H1 (cell line): Measurements from ENCODE around the gene CDH8. TPM values are rescaled to one million over a fixed set of nuclear protein-coding genes. Genes with fewer than 3 reads are reported as not detected.

Experiments used
- CTCF ChIA-PET: fragments of 300-600 bp; sonication (Branson Sonifier 250); formaldehyde crosslinking; loops from one replicate; lab custom pipeline; 2021; ENCODE audit not compliant: partially characterized antibody; lab: Charles Lee
- POLR2A ChIA-PET: fragments of 300-600 bp; sonication (Branson Sonifier 250); formaldehyde crosslinking; loops from one replicate; lab custom pipeline; 2021; ENCODE audit warnings: inconsistent platforms; ENCODE audit not compliant: partially characterized antibody; lab: Charles Lee
- DNase-seq, 2 experiments: peaks; one replicate each; pipeline versions ENCODE4 v3.0.0 to v3.0.0-alpha.2; 2010 to 2022; ENCODE audit warnings: low spot score in 2 of 2, low read depth in 1 of 2, mixed read lengths in 1 of 2
- FAIRE-seq: peaks from 2 replicates; lab custom pipeline; 2011; peaks lifted over from hg19 to GRCh38; lab: Jason Lieb, UNC
- H2AFZ ChIP-seq: 2 replicates; pipeline ENCODE4 v1.8.1; 2012; ENCODE audit warnings: low read length, inconsistent platforms
- H2AK5ac ChIP-seq: 2 replicates; pipeline ENCODE4 v1.6.1; 2013; ENCODE audit warnings: low read depth, low read length
- H2BK120ac ChIP-seq: replicated peaks from 2 replicates; pipeline ENCODE3; 2013; ENCODE audit warnings: low read depth, low read length, inconsistent platforms
- H2BK12ac ChIP-seq: 2 replicates; pipeline ENCODE4 v1.6.1; 2013; ENCODE audit warnings: low read depth, low read length
- H2BK15ac ChIP-seq: 2 replicates; pipeline ENCODE4 v1.6.1; 2013; ENCODE audit warnings: low read length
- H2BK20ac ChIP-seq: 2 replicates; pipeline ENCODE4 v1.6.1; 2013; ENCODE audit warnings: low read length
- H2BK5ac ChIP-seq: 2 replicates; pipeline ENCODE4 v1.6.1; 2013; ENCODE audit warnings: low read depth, low read length
- H3K14ac ChIP-seq: 2 replicates; pipeline ENCODE4 v1.6.1; 2013; ENCODE audit warnings: inconsistent platforms; ENCODE audit not compliant: insufficient read length
- H3K18ac ChIP-seq: 2 replicates; pipeline ENCODE4 v1.6.1; 2013; ENCODE audit warnings: low read length; ENCODE audit errors: extremely low read depth
- H3K23ac ChIP-seq: 2 replicates; pipeline ENCODE4 v1.6.1; 2013; ENCODE audit warnings: inconsistent platforms; ENCODE audit not compliant: insufficient read length
- H3K23me2 ChIP-seq: 2 replicates; pipeline ENCODE4 v1.6.1; 2013; ENCODE audit warnings: low read depth, low read length
- H3K27ac ChIP-seq: 2 replicates; pipeline ENCODE4 v1.6.1; 2011; ENCODE audit warnings: low read depth, low read length, inconsistent platforms
- H3K27me3 ChIP-seq, 4 experiments: replicated peaks in 1 of 4; 1 replicate in 1 of 4; 2 replicates in 3 of 4; pipeline versions ENCODE4 v1.6.1 to v1.8.1; 2011 to 2013; ENCODE audit warnings: low read length in 3 of 4, mild to moderate bottlenecking in 3 of 4, inconsistent platforms in 2 of 4, mixed read lengths in 2 of 4, moderate library complexity in 1 of 4; ENCODE audit not compliant: control insufficient read depth in 3 of 4, insufficient read depth in 3 of 4; ENCODE audit errors: extremely low read depth in 1 of 4
- H3K36me3 ChIP-seq, 4 experiments: 2 replicates each; pipeline versions ENCODE4 v1.6.1 to v1.8.1; 2011 to 2013; ENCODE audit warnings: mild to moderate bottlenecking in 4 of 4, low read length in 3 of 4, moderate library complexity in 2 of 4, control low read depth in 1 of 4, inconsistent platforms in 1 of 4; ENCODE audit not compliant: insufficient read depth in 4 of 4, control insufficient read depth in 2 of 4
- H3K4ac ChIP-seq: replicated peaks from 2 replicates; pipeline ENCODE3; 2013; ENCODE audit warnings: low read length, low read depth, mixed read lengths, inconsistent platforms; ENCODE audit not compliant: insufficient read length
- H3K4me1 ChIP-seq, 4 experiments: replicated peaks in 1 of 4; 1 replicate in 1 of 4; 2 replicates in 3 of 4; pipeline versions ENCODE4 v1.6.1 to v1.8.1; 2011 to 2013; ENCODE audit warnings: low read length in 3 of 4, inconsistent platforms in 2 of 4, mixed read lengths in 1 of 4; ENCODE audit not compliant: insufficient read depth in 4 of 4, control insufficient read depth in 3 of 4
- H3K4me2 ChIP-seq, 2 experiments: 2 replicates each; pipeline versions ENCODE4 v1.6.1 to v1.8.1; 2011 to 2013; ENCODE audit warnings: low read depth in 2 of 2, low read length in 2 of 2, control low read depth in 1 of 2, inconsistent platforms in 1 of 2, mild to moderate bottlenecking in 1 of 2; ENCODE audit not compliant: insufficient read depth in 1 of 2
- H3K4me3 ChIP-seq, 4 experiments: fragments of 200-600, 300-600 bp in 1 of 4; sonication (generic), shearing (Covaris generic), sonication (Bioruptor Twin) in 1 of 4; 2 replicates each; pipeline versions ENCODE4 v1.5.1 to v1.8.1; 2011 to 2016; ENCODE audit warnings: low read length in 4 of 4, low read depth in 3 of 4, control low read depth in 2 of 4, inconsistent platforms in 2 of 4, mild to moderate bottlenecking in 2 of 4, mixed read lengths in 1 of 4, moderate library complexity in 1 of 4; ENCODE audit not compliant: insufficient read depth in 2 of 4; ENCODE audit errors: extremely low read depth in 1 of 4
- H3K56ac ChIP-seq: replicated peaks from 2 replicates; pipeline ENCODE3; 2013; ENCODE audit warnings: low read depth, mild to moderate bottlenecking, mixed read lengths, low read length, inconsistent platforms; ENCODE audit not compliant: insufficient read length
- H3K79me1 ChIP-seq: 2 replicates; pipeline ENCODE4 v1.6.1; 2013; ENCODE audit warnings: low read depth, low read length, control low read depth
- H3K79me2 ChIP-seq, 2 experiments: 2 replicates each; pipeline versions ENCODE4 v1.6.1 to v1.8.1; 2012 to 2013; ENCODE audit warnings: low read length in 2 of 2, mild to moderate bottlenecking in 2 of 2, inconsistent platforms in 1 of 2; ENCODE audit not compliant: insufficient read depth in 2 of 2, control insufficient read depth in 1 of 2
- H3K9ac ChIP-seq, 4 experiments: replicated peaks in 1 of 4; 1 replicate in 1 of 4; 2 replicates in 3 of 4; pipeline versions ENCODE4 v1.6.1 to v1.8.1; 2011 to 2013; ENCODE audit warnings: low read depth in 3 of 4, low read length in 3 of 4, control low read depth in 2 of 4, mild to moderate bottlenecking in 2 of 4, moderate library complexity in 2 of 4, inconsistent platforms in 1 of 4; ENCODE audit errors: extremely low read depth in 1 of 4
- H3K9me3 ChIP-seq, 2 experiments: 2 replicates each; pipeline versions ENCODE4 v1.6.1 to v1.8.1; 2012 to 2013; ENCODE audit warnings: mild to moderate bottlenecking in 2 of 2, moderate library complexity in 2 of 2, control low read depth in 1 of 2, inconsistent platforms in 1 of 2, low read depth in 1 of 2, low read length in 1 of 2, mixed read lengths in 1 of 2; ENCODE audit not compliant: insufficient read depth in 2 of 2
- H4K20me1 ChIP-seq, 2 experiments: replicated peaks in 1 of 2; 2 replicates each; pipeline versions ENCODE3 to v1.8.1; 2011 to 2013; ENCODE audit warnings: inconsistent platforms in 2 of 2, low read length in 2 of 2, mild to moderate bottlenecking in 1 of 2; ENCODE audit not compliant: insufficient read depth in 2 of 2, control insufficient read depth in 1 of 2
- H4K5ac ChIP-seq: 2 replicates; pipeline ENCODE4 v1.6.1; 2013; ENCODE audit warnings: low read length, low read depth, mixed read lengths, inconsistent platforms; ENCODE audit not compliant: insufficient read length
- H4K8ac ChIP-seq: 2 replicates; pipeline ENCODE4 v1.8.0; 2013; ENCODE audit warnings: mild to moderate bottlenecking, moderate library complexity, low read length, inconsistent platforms; ENCODE audit not compliant: insufficient read depth; ENCODE audit errors: extremely low read depth
- H4K91ac ChIP-seq: replicated peaks from 2 replicates; pipeline ENCODE3; 2013; ENCODE audit warnings: low read length, mixed read lengths, inconsistent platforms; ENCODE audit not compliant: insufficient read length
- ATF2 ChIP-seq: IDR thresholded peaks from 2 replicates; pipeline ENCODE4 v1.6.1; 2012; ENCODE audit warnings: low read length, inconsistent platforms
- CEBPB ChIP-seq: IDR thresholded peaks from 2 replicates; pipeline ENCODE4 v1.6.1; 2012; ENCODE audit warnings: low read depth, low read length
- CHD2 ChIP-seq: IDR thresholded peaks from 2 replicates; pipeline ENCODE4 v1.6.1; 2012; ENCODE audit warnings: low read length, improper control_type of control experiment
- EGR1 ChIP-seq: IDR thresholded peaks from 2 replicates; pipeline ENCODE4 v1.6.1; 2011; ENCODE audit warnings: low read depth, low read length, borderline replicate concordance
- JUND ChIP-seq: IDR thresholded peaks from 2 replicates; pipeline ENCODE4 v1.6.1; 2011; ENCODE audit warnings: mild to moderate bottlenecking, improper control_type of control experiment, low read length
- KDM1A ChIP-seq: fragments of 200-600, 300-600 bp; sonication (generic); IDR thresholded peaks from 2 replicates; pipeline ENCODE4 v1.7.1; 2016; ENCODE audit warnings: mild to moderate bottlenecking, low read length, borderline replicate concordance
- POLR2AphosphoS5 ChIP-seq: IDR thresholded peaks from 2 replicates; pipeline ENCODE4 v1.6.1; 2011; ENCODE audit warnings: low read depth, low read length
- TEAD4 ChIP-seq: IDR thresholded peaks from 2 replicates; pipeline ENCODE4 v1.6.1; 2012; ENCODE audit warnings: low read depth, low read length, inconsistent platforms, mixed read lengths
- ZNF274 ChIP-seq: IDR thresholded peaks from 2 replicates; pipeline ENCODE4 v1.7.0; 2012; ENCODE audit warnings: low read length, borderline replicate concordance; ENCODE audit errors: extremely low read depth
- WGBS, 2 experiments: shearing (Covaris generic) in 1 of 2; methylation state at CpG; one replicate each; pipeline versions ENCODE4 v1.1.6 to v1.1.7; 2013 to 2015; ENCODE audit warnings: low lambda C conversion rate in 2 of 2, mixed read lengths in 2 of 2, inconsistent platforms in 1 of 2, low coverage in 1 of 2, missing lambda C conversion rate in 1 of 2; ENCODE audit not compliant: insufficient replicate concordance in 2 of 2, insufficient coverage in 1 of 2, insufficient read length in 1 of 2; ENCODE audit errors: extremely low coverage in 1 of 2, missing lambda C conversion rate in 1 of 2; 5-methylcytosine and 5-hydroxymethylcytosine counted together
- polyA plus RNA-seq, 7 experiments: library from polyadenylated mRNA; depleted of rRNA in 3 of 7; stranded (reverse) in 5 of 7; unstranded in 2 of 7; fragments of >200 nt in 5 of 7; fragments of 200-250 nt in 2 of 7; gene quantifications; 1 replicate in 5 of 7; 2 replicates in 1 of 7; 4 replicates in 1 of 7; pipeline versions ENCODE4 v1.2.1 to v1.2.3, GENCODE V29; 2011 to 2013; ENCODE audit warnings: missing spikeins in 2 of 7, mixed read lengths in 2 of 7
- total RNA-seq: library from RNA; stranded (reverse); fragmentation: NEBNext Ultra II Directional; extraction: Animal tissue kit (Norgen Biotek cat#: 25700); gene quantifications from 2 replicates; pipeline ENCODE4 v1.2.1, GENCODE V29; 2021

CDH8 gene
- total and polyA plus RNA-seq, 2 of the 8 experiments (the other 6 are each of a cell fraction or from before 2014, with no cell fraction given): 7.7 to 8.4 TPM

- H4K20me1 ChIP-seq: no peaks in the 10 kb centered on the region
- POLR2A ChIA-PET: no interaction called here
Measured at GRCh38 chr16:62019851-62020250, 16.4 kb downstream of the CDH8 start.

More at GRCh38 chr16:62019851-62020250, 16.4 kb downstream of the CDH8 start:
- Histone ChIP-seq H2BK12ac (no peak overlapping the region), H4K5ac (no peak overlapping the region), H2BK20ac (no peak overlapping the region), H3K18ac (no peak overlapping the region), H2BK5ac (no peak overlapping the region), H3K4me1 (peaks cover 0 to 12% (median under 1%) of the 10 kb centered on the region in 4 experiments; a peak in 2 of 7 replicates), H3K23me2 (no peaks in the 10 kb centered on the region), H3K4me2 (no peak overlapping the region), H2BK120ac (no peak overlapping the region), H3K36me3 (no peaks in the 10 kb centered on the region), H2BK15ac (no peak overlapping the region), H3K79me2 (no peaks in the 10 kb centered on the region), H3K9me3 (no peaks in the 10 kb centered on the region), H3K9ac (no peak overlapping the region), H3K27me3 (no peaks in the 10 kb centered on the region), H3K56ac (no peak overlapping the region), H2AFZ (no peak overlapping the region), H4K8ac (no peak overlapping the region), H3K4me3 (no peak overlapping the region), H4K91ac (no peak overlapping the region), H3K4ac (no peak overlapping the region), H3K27ac (no peak overlapping the region), H3K23ac (no peak overlapping the region), H2AK5ac (no peak overlapping the region), H3K14ac (no peak overlapping the region), H3K79me1 (no peaks in the 10 kb centered on the region)
- TF ChIP-seq ZNF274: no peak
- no peak for TF ChIP-seq ATF2
- no peak for TF ChIP-seq CHD2
- no peak for TF ChIP-seq TEAD4
- no peak for TF ChIP-seq JUND
- TF ChIP-seq EGR1: no peak
- TF ChIP-seq POLR2AphosphoS5: no peak
- TF ChIP-seq KDM1A: no peak
- no peak for TF ChIP-seq CEBPB
- CTCF ChIA-PET: interaction anchor here (0.7 to 1.7 kb wide), 3 partner anchors 12 to 58 kb away, joined by 3 to 6 read pairs (median 3); no protein-coding TSS in a partner anchor
- DNase-seq (no peak), FAIRE-seq (no peak)
- 100% methylated on average over 1 of the region's 1 CpG; no CpG with 5 or more reads in 1 of the 2 experiments for WGBS, 2 experiments
